ENCODE data around the gene ZFYVE27.
A peak's percentile ranks its signal among the peaks of the same experiment; 100 is the strongest.

ZFYVE27 gene

GRCh38 chr10:97766996-97767924, 30.3 kb downstream of the ZFYVE27 start:
- POLR2A ChIA-PET = no interaction called here
- TF ChIP-seq ZNF433 (tag by site-specific recombination; IDR thresholded peaks at IDR 0.05; ENCODE audit: low read depth) = no peak
- TF ChIP-seq KLF17 (tag by site-specific recombination; IDR thresholded peaks at IDR 0.05) = peak; percentile 45
- TF ChIP-seq YY2 (tag by site-specific recombination; IDR thresholded peaks at IDR 0.05) = no peak
- no peak for TF ChIP-seq ZNF529 (tag by site-specific recombination; IDR thresholded peaks at IDR 0.05; ENCODE audit: insufficient replicate concordance)
- no peak for TF ChIP-seq ZSCAN16 (tag by site-specific recombination; IDR thresholded peaks at IDR 0.05)
- no peak for TF ChIP-seq ZNF549 (tag by site-specific recombination; IDR thresholded peaks at IDR 0.05)
- TF ChIP-seq ZNF211 (tag by site-specific recombination; IDR thresholded peaks at IDR 0.05; ENCODE audit: low read depth) = no peak
- no peak for TF ChIP-seq EGR2 (tag by site-specific recombination; IDR thresholded peaks at IDR 0.05; ENCODE audit: low read depth)
- no peak for TF ChIP-seq KLF10 (tag by site-specific recombination; IDR thresholded peaks at IDR 0.05)
- no peak for TF ChIP-seq ZNF658 (tag by site-specific recombination; IDR thresholded peaks at IDR 0.05)
- TF ChIP-seq, protein P1, sequence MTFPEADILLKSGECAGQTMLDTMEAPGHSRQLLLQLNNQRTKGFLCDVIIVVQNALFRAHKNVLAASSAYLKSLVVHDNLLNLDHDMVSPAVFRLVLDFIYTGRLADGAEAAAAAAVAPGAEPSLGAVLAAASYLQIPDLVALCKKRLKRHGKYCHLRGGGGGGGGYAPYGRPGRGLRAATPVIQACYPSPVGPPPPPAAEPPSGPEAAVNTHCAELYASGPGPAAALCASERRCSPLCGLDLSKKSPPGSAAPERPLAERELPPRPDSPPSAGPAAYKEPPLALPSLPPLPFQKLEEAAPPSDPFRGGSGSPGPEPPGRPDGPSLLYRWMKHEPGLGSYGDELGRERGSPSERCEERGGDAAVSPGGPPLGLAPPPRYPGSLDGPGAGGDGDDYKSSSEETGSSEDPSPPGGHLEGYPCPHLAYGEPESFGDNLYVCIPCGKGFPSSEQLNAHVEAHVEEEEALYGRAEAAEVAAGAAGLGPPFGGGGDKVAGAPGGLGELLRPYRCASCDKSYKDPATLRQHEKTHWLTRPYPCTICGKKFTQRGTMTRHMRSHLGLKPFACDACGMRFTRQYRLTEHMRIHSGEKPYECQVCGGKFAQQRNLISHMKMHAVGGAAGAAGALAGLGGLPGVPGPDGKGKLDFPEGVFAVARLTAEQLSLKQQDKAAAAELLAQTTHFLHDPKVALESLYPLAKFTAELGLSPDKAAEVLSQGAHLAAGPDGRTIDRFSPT (tag by site-specific recombination; IDR thresholded peaks at IDR 0.05) = no peak
- TF ChIP-seq, protein P2, sequence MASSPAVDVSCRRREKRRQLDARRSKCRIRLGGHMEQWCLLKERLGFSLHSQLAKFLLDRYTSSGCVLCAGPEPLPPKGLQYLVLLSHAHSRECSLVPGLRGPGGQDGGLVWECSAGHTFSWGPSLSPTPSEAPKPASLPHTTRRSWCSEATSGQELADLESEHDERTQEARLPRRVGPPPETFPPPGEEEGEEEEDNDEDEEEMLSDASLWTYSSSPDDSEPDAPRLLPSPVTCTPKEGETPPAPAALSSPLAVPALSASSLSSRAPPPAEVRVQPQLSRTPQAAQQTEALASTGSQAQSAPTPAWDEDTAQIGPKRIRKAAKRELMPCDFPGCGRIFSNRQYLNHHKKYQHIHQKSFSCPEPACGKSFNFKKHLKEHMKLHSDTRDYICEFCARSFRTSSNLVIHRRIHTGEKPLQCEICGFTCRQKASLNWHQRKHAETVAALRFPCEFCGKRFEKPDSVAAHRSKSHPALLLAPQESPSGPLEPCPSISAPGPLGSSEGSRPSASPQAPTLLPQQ (tag by site-specific recombination; IDR thresholded peaks at IDR 0.05) = peak; percentile 71
- TF ChIP-seq, protein P3, sequence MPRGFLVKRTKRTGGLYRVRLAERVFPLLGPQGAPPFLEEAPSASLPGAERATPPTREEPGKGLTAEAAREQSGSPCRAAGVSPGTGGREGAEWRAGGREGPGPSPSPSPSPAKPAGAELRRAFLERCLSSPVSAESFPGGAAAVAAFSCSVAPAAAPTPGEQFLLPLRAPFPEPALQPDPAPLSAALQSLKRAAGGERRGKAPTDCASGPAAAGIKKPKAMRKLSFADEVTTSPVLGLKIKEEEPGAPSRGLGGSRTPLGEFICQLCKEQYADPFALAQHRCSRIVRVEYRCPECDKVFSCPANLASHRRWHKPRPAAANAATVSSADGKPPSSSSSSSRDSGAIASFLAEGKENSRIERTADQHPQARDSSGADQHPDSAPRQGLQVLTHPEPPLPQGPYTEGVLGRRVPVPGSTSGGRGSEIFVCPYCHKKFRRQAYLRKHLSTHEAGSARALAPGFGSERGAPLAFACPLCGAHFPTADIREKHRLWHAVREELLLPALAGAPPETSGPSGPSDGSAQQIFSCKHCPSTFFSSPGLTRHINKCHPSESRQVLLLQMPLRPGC (tag by site-specific recombination; IDR thresholded peaks at IDR 0.05) = no peak
- TF ChIP-seq ZBTB48 (tag by site-specific recombination; IDR thresholded peaks at IDR 0.05) = 0 out of 2 replicates have a peak, but pooled peaks have one; percentile 20
- TF ChIP-seq ZNF292 (tag by site-specific recombination; IDR thresholded peaks at IDR 0.05; ENCODE audit: borderline replicate concordance, low read depth) = no peak
- TF ChIP-seq ZBTB8A (tag by site-specific recombination; IDR thresholded peaks at IDR 0.05) = peak; percentile 40; the same call in 1 of the 2 replicates
- TF ChIP-seq, protein P4, sequence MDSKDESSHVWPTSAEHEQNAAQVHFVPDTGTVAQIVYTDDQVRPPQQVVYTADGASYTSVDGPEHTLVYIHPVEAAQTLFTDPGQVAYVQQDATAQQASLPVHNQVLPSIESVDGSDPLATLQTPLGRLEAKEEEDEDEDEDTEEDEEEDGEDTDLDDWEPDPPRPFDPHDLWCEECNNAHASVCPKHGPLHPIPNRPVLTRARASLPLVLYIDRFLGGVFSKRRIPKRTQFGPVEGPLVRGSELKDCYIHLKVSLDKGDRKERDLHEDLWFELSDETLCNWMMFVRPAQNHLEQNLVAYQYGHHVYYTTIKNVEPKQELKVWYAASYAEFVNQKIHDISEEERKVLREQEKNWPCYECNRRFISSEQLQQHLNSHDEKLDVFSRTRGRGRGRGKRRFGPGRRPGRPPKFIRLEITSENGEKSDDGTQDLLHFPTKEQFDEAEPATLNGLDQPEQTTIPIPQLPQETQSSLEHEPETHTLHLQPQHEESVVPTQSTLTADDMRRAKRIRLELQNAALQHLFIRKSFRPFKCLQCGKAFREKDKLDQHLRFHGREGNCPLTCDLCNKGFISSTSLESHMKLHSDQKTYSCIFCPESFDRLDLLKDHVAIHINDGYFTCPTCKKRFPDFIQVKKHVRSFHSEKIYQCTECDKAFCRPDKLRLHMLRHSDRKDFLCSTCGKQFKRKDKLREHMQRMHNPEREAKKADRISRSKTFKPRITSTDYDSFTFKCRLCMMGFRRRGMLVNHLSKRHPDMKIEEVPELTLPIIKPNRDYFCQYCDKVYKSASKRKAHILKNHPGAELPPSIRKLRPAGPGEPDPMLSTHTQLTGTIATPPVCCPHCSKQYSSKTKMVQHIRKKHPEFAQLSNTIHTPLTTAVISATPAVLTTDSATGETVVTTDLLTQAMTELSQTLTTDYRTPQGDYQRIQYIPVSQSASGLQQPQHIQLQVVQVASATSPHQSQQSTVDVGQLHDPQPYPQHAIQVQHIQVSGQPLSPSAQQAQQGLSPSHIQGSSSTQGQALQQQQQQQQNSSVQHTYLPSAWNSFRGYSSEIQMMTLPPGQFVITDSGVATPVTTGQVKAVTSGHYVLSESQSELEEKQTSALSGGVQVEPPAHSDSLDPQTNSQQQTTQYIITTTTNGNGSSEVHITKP (tag by site-specific recombination; IDR thresholded peaks at IDR 0.05) = peak; percentile 62
- TF ChIP-seq SCRT2 (tag by site-specific recombination; IDR thresholded peaks at IDR 0.05) = no peak
- TF ChIP-seq ZNF391 (tag by site-specific recombination; IDR thresholded peaks at IDR 0.05; ENCODE audit: borderline replicate concordance, low read depth) = no peak
- no peak for TF ChIP-seq ZNF776 (tag by site-specific recombination; IDR thresholded peaks at IDR 0.05; ENCODE audit: borderline replicate concordance)
- TF ChIP-seq ZNF530 (tag by site-specific recombination; IDR thresholded peaks at IDR 0.05; ENCODE audit: low read depth) = no peak
- 0 out of 2 replicates have a peak, but pooled peaks have one; percentile 33 for TF ChIP-seq ZFP69B (tag by site-specific recombination; IDR thresholded peaks at IDR 0.05)
- peaks cover 0 to 3% of the 10 kb centered on the region in 2 experiments; a peak in 1 of 3 replicates for H3K36me3 ChIP-seq (ENCODE audit: control insufficient read depth in 2 of 2, insufficient read depth in 1 of 2, low read length in 2 of 2)
- no peaks in the 10 kb centered on the region for H3K9me3 ChIP-seq (ENCODE audit: control insufficient read depth, insufficient read depth, low read depth, low read length)
- CTCF ChIA-PET = interaction anchor here (0.8 to 3.0 kb wide), 4 partner anchors 25 to 102 kb away, joined by 3 to 14 read pairs (median 4); no protein-coding TSS in a partner anchor
- H3K27ac ChIP-seq (ENCODE audit: extremely low read depth, low read depth, low read length) = no peak overlapping the region
- H3K4me1 ChIP-seq (ENCODE audit: control insufficient read depth, insufficient read depth, low read length) = no peaks in the 10 kb centered on the region
- no peak overlapping the region for H3K4me3 ChIP-seq (ENCODE audit: low read depth, low read length)

All from HEK293 (cell line).